Measurements from ENCODE around the gene KAT8.

KAT8 gene

DNA sequence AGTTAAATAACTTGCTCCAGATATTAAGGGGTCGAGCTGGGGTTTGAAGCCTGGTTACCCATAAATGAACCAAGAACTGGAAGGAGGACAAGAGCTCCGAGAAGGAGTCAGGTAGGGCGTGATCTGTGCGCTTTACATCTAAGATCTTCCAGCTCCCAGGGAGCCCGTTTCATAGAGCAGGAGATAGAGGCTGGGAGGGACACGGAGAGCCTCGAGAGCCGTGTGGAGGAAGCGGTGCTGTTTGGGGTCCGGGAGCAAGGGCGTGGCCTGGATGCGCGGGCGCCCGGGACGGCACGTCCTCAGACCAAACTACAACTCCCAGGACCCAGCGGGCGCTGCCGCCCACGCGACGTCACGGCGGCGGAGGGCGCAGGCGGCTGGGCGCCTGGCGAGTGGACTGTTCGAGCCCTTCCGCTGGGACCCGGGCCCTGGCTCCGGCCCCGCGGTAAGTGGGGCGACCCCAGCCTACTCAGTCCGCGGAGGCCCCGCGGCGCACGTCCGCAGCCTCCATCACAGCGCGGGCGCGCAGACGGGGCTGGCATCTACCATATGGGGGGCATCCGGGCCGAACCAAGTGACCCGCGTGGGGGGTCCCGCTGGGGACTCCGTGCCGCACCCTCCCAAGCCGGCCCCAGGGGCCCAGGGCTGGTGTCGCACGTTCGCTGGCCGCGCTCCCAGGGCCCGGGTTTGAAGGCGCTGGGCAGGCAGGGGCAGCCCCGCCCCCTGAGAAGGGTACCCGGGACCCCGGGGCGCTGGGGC lies 9.2 kb upstream of the KAT8 start, which contains the start of gene BCKDK:
TSS of gene BCKDK (plus strand) at position 352 of the 759 bp plus-strand sequence. CDS start 838 bp downstream, outside the sequence.
- peak within 1 kb of the TSS; percentile 94 for H3K4me3 ChIP-seq (replicated peaks; ENCODE audit: low read depth, low read length)
- DNase-seq (ENCODE audit: extremely low read depth, low read depth): no peak
- TF ChIP-seq, protein P1, sequence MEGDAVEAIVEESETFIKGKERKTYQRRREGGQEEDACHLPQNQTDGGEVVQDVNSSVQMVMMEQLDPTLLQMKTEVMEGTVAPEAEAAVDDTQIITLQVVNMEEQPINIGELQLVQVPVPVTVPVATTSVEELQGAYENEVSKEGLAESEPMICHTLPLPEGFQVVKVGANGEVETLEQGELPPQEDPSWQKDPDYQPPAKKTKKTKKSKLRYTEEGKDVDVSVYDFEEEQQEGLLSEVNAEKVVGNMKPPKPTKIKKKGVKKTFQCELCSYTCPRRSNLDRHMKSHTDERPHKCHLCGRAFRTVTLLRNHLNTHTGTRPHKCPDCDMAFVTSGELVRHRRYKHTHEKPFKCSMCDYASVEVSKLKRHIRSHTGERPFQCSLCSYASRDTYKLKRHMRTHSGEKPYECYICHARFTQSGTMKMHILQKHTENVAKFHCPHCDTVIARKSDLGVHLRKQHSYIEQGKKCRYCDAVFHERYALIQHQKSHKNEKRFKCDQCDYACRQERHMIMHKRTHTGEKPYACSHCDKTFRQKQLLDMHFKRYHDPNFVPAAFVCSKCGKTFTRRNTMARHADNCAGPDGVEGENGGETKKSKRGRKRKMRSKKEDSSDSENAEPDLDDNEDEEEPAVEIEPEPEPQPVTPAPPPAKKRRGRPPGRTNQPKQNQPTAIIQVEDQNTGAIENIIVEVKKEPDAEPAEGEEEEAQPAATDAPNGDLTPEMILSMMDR (IDR thresholded peaks at IDR 0.05; ENCODE audit: low read depth, low read length, missing control alignments): no peak

DNA sequence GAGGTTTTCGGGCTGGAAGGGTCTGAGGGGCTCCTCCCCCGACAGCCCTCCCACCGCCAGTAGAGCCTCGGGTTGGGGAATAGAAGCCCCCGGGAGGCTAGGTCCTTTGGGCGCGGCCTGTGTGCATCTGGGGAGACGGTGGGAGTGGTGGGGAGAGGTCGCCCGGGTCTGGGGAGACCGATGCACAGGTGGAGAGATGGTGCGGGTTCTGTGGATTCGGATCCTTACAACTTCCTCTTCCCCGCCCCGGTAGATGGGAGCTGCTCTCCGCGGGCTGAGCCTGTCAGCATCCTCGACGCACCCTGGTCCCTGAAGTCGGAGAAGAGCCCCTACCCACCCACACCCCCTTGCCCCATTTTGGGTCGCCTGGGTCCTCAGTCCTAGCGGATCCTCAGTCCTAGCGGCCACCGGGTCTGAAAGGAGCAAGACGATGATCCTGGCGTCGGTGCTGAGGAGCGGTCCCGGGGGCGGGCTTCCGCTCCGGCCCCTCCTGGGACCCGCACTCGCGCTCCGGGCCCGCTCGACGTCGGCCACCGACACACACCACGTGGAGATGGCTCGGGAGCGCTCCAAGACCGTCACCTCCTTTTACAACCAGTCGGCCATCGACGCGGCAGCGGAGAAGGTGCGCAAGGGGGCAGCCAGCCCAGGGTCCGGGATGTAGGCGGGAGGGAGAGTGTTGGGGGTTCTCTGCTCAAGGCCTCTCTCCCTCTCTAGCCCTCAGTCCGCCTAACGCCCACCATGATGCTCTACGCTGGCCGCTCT lies 8.5 kb upstream of the KAT8 start:
- no peak for DNase-seq (ENCODE audit: extremely low read depth, low read depth)
- H3K4me3 ChIP-seq (replicated peaks; ENCODE audit: low read depth, low read length): peak overlapping the region; percentile 94
- TF ChIP-seq, protein P1 (IDR thresholded peaks at IDR 0.05; ENCODE audit: low read depth, low read length, missing control alignments): no peak

DNA sequence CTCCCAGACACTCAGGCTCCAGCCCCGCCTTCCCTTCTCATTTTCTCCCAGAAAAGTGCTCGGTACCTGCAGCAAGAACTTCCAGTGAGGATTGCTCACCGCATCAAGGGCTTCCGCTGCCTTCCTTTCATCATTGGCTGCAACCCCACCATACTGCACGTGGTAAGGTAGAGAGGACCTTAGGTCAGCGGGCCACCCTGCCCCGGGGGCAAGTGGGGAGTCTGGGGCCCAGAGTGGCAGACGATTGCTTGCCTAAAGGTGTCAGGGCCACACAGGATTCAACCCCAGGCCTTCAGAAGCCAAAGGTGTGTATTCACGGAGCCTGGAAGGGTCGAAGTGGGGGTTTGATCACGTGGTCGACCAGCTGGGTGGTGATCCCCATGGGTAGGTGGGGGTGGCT lies 7.8 kb upstream of the KAT8 start:
- DNase-seq (ENCODE audit: extremely low read depth, low read depth): no peak
- TF ChIP-seq, protein P1 (IDR thresholded peaks at IDR 0.05; ENCODE audit: low read depth, low read length, missing control alignments): no peak
- H3K4me3 ChIP-seq (replicated peaks; ENCODE audit: low read depth, low read length): peak overlapping the region; percentile 94

DNA sequence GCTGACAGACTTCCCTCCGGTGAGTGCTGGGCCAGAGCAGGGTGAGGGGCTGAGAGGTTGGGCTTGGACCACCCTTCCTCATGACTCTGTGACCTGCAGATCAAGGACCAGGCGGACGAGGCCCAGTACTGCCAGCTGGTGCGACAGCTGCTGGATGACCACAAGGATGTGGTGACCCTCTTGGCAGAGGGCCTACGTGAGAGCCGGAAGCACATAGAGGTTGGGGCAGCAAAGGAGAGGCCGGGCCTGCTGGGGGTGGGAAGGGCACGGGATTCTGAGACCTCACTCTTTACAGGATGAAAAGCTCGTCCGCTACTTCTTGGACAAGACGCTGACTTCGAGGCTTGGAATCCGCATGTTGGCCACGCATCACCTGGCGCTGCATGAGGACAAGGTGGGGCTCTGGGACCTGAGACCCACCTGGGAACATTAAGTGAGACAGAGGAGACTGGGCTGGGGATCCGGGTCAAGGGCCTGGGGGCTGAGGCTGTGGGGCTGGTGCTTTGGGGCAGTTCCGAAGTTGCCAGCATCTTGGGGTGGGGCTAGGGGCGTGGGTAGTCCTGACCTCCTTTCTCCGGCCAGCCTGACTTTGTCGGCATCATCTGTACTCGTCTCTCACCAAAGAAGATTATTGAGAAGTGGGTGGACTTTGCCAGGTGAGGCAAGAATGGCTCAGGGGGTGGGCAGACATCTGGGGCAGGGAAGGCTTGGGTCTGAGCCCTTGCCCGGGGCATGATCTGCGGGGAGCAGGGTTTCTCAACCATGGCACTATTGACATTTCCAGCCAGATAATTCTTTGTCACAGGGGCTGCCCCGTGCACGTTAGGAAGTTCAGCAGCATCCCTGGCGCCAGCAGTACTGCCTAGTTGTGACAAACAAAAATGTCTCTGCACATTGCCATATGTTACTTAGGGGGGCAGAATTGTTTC lies 7.1 kb upstream of the KAT8 start:
- no peak for DNase-seq (ENCODE audit: extremely low read depth, low read depth)
- TF ChIP-seq, protein P1 (IDR thresholded peaks at IDR 0.05; ENCODE audit: low read depth, low read length, missing control alignments): no peak
- H3K4me3 ChIP-seq (replicated peaks; ENCODE audit: low read depth, low read length): no peak overlapping the region

DNA sequence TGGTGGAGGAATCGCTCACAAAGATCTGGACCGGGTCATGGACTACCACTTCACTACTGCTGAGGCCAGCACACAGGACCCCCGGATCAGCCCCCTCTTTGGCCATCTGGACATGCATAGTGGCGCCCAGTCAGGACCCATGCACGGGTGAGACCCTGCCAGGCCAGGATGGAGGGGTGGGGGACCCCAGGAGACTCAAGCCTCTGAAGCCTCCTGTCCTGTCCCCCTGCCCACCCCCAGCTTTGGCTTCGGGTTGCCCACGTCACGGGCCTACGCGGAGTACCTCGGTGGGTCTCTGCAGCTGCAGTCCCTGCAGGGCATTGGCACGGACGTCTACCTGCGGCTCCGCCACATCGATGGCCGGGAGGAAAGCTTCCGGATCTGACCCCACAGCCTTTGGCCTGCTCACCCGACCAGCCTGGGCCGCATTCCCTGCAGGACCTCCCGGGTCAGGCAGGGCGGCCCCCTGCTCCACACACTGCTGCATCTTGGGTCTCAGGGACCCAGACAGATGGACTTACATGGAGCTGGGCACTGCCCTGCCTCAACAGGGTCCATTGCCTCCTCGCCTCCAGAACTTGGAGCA lies 5.5 kb upstream of the KAT8 start:
- TF ChIP-seq, protein P1 (IDR thresholded peaks at IDR 0.05; ENCODE audit: low read depth, low read length, missing control alignments): no peak
- no peak for DNase-seq (ENCODE audit: extremely low read depth, low read depth)
- H3K4me3 ChIP-seq (replicated peaks; ENCODE audit: low read depth, low read length): no peak overlapping the region

DNA sequence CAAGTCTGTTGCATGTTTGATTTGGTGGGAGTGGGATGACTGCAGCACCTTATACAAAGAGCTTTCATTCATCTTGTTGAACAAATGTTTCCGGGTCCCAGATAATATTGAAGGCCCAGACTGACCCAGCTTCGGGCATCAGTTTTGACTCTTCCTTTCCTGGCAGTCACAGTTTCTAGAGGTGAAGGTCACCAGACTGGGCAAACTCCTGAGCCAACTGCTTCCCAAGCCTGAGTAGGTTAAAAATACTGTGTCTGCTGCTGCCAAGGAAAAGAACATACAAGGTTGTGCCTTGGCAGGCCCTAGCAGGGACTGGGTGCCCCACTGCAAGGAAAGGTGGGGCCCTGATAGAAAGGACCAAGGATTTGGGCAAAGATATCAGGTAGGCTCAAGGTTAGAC lies 4.8 kb upstream of the KAT8 start:
- no peak overlapping the region for H3K4me3 ChIP-seq (replicated peaks; ENCODE audit: low read depth, low read length)
- TF ChIP-seq, protein P1 (IDR thresholded peaks at IDR 0.05; ENCODE audit: low read depth, low read length, missing control alignments): no peak
- DNase-seq (ENCODE audit: extremely low read depth, low read depth): no peak

Data from HFF-Myc (cell line).